Stomach (tissue), 9 donors: ENCODE data around the gene U2SURP. TPM values are rescaled to one million over a fixed set of nuclear protein-coding genes. Genes with fewer than 3 reads are reported as not detected.

ENCODE experiments used
- DNase-seq, 2 donors: peaks; one replicate each; pipeline versions ENCODE4 v3.0.0 to v3.0.0-alpha.2; 2013 to 2019
- H3K27ac ChIP-seq, 5 donors: fragments of 200-600 bp in 4 of 5; sonication (generic) in 4 of 5; one replicate each; pipeline ENCODE4 v1.5.1; 2013 to 2019; ENCODE audit warnings: mild to moderate bottlenecking in 1 of 5, moderate library complexity in 1 of 5
- H3K27me3 ChIP-seq, 3 donors: fragments of 200-600 bp; sonication (generic); one replicate each; pipeline ENCODE4 v1.5.1; 2017 to 2019; ENCODE audit warnings: mixed run types in 1 of 3
- H3K36me3 ChIP-seq, 4 donors: fragments of 200-600 bp; sonication (generic); 1 replicate in 3 of 4; 2 replicates in 1 of 4; pipeline ENCODE4 v1.5.1; 2016 to 2019
- H3K4me1 ChIP-seq, 4 donors: fragments of 200-600 bp; sonication (generic); one replicate each; pipeline ENCODE4 v1.5.1; 2016 to 2019
- H3K4me3 ChIP-seq, 4 donors: fragments of 200-600 bp; sonication (generic) in 3 of 4; one replicate each; pipeline ENCODE4 v1.5.1; 2016 to 2019; ENCODE audit warnings: mild to moderate bottlenecking in 1 of 4
- H3K9me3 ChIP-seq, 4 donors: fragments of 200-600 bp; sonication (generic); one replicate each; pipeline ENCODE4 v1.5.1; 2016 to 2019
- CTCF ChIP-seq, 7 experiments: fragments of 450-650 bp in 4 of 7; fragments of 200-600 bp in 3 of 7; sonication (generic) in 3 of 7; IDR thresholded peaks; one replicate each; pipeline ENCODE4 v1.5.1; 2016 to 2019; ENCODE audit warnings: antibody characterized with exemption in 7 of 7, control low read depth in 2 of 7, mild to moderate bottlenecking in 1 of 7
- EP300 ChIP-seq: sonication (generic); formaldehyde crosslinking; IDR thresholded peaks from one replicate; pipeline ENCODE4 v1.6.1; 2017; ENCODE audit warnings: antibody characterized with exemption
- POLR2A ChIP-seq, 4 donors: fragments of 450-650 bp; IDR thresholded peaks; one replicate each; pipeline ENCODE4 v1.6.1; 2016; ENCODE audit warnings: antibody characterized with exemption in 4 of 4, control low read depth in 2 of 4, mild to moderate bottlenecking in 1 of 4, moderate library complexity in 1 of 4
- POLR2AphosphoS5 ChIP-seq, 3 donors: sonication (generic); formaldehyde crosslinking; IDR thresholded peaks; one replicate each; pipeline ENCODE4 v1.6.1; 2016; ENCODE audit warnings: antibody characterized with exemption in 3 of 3
- WGBS, 5 donors: extraction: QIAGEN DNeasy Blood & Tissue Kit in 3 of 5; methylation state at CpG; one replicate each; pipeline versions ENCODE4 v1.1.5 to v1.1.7; 2013 to 2018; 5-methylcytosine and 5-hydroxymethylcytosine counted together
- intact Hi-C: fragments of 100-400 bp; cut with DNase I; formaldehyde crosslinking; loops from one replicate; pipeline ENCODE4 v1.15.1; 2023; ENCODE audit warnings: low total_unique reads
- polyA plus RNA-seq, 3 donors: library from polyadenylated mRNA; stranded (reverse); fragments of 200-250 nt; gene quantifications; one replicate each; pipeline ENCODE4 v1.2.3, GENCODE V29; 2013
- total RNA-seq, 5 donors: library from RNA; depleted of rRNA; stranded (reverse); fragments of >200 nt; gene quantifications; one replicate each; pipeline versions ENCODE4 v1.1.0 to v1.2.3, GENCODE V29; 2014 to 2016
- donor health status: healthy with polysubstance abuse.
- donor health status: Bipolar disorder and iron deficiency.
- donor health status: healthy.

Gene U2SURP
- total and polyA plus RNA-seq, 8 donors = 12.8 to 156 (median 59.9) TPM

DNA sequence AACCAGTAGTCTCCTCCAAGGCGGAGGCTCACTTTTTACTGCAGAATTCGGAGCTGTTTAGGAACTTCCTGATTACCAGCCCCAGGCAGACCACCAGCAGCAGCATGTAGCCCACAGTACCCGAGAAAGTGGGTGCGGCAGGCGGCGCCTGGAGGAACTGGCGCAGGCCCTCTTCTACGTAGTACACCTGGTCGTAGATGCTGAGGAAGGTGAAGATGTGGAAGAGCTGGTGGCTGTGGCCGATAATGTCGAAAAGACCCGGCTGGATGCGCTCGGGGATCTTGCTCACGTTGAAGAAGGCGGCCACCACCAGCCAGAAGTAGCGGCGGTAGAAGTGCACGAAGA lies 39.2 kb upstream of the U2SURP start:
- Histone ChIP-seq H3K9me3 (no peaks in the 10 kb centered on the region), H3K4me3 (no peak overlapping the region), H3K27ac (no peak overlapping the region), H3K4me1 (peaks cover 11 to 17% (median 16%) of the 10 kb centered on the region in 4 donors), H3K27me3 (peaks cover 14 to 94% (median 53%) of the 10 kb centered on the region in 3 donors), H3K36me3 (no peaks in the 10 kb centered on the region)
- TF ChIP-seq EP300 (no peak), POLR2AphosphoS5 (IDR thresholded peaks at IDR 0.05) (no peak), POLR2A (IDR thresholded peaks at IDR 0.05) (no peak), CTCF (IDR thresholded peaks at IDR 0.05) (no peak)
- intact Hi-C loops = no loop called here
- WGBS, 5 donors = 92 to 97% (median 96%) methylated on average over 15 to 19 of the region's 19 CpGs
- DNase-seq = no peak

GRCh38 chr3:142962520-142963233 lies 38.7 kb upstream of the U2SURP start:
- Histone ChIP-seq H3K36me3 (no peaks in the 10 kb centered on the region), H3K4me3 (peak overlapping the region; percentile 51 to 83 (median 60)), H3K27ac (no peak overlapping the region), H3K4me1 (peaks cover 11 to 17% (median 16%) of the 10 kb centered on the region in 4 donors), H3K27me3 (peaks cover 14 to 89% (median 53%) of the 10 kb centered on the region in 3 donors), H3K9me3 (no peaks in the 10 kb centered on the region)
- intact Hi-C loops = no loop called here
- WGBS, 5 donors = 56 to 87% (median 61%) methylated on average over 38 to 63 of the region's 63 CpGs
- peak in 1 of 2 donors; percentile 16 for DNase-seq
- TF ChIP-seq CTCF (IDR thresholded peaks at IDR 0.05) = no peak
- TF ChIP-seq EP300 = no peak
- no peak for TF ChIP-seq POLR2A (IDR thresholded peaks at IDR 0.05)
- no peak for TF ChIP-seq POLR2AphosphoS5 (IDR thresholded peaks at IDR 0.05)

GRCh38 chr3:142963234-142963515 lies 38.2 kb upstream of the U2SURP start:
- H3K4me3 ChIP-seq = peak overlapping the region; percentile 51 to 83 (median 60)
- peaks cover 11 to 17% (median 16%) of the 10 kb centered on the region in 4 donors for H3K4me1 ChIP-seq
- intact Hi-C loops = no loop called here
- TF ChIP-seq EP300 (no peak), CTCF (IDR thresholded peaks at IDR 0.05) (no peak), POLR2A (IDR thresholded peaks at IDR 0.05) (no peak), POLR2AphosphoS5 (IDR thresholded peaks at IDR 0.05) (no peak)
- DNase-seq = no peak
- no peaks in the 10 kb centered on the region for H3K36me3 ChIP-seq
- H3K27me3 ChIP-seq = peaks cover 14 to 84% (median 53%) of the 10 kb centered on the region in 3 donors
- H3K9me3 ChIP-seq = no peaks in the 10 kb centered on the region
- H3K27ac ChIP-seq = no peak overlapping the region
- WGBS, 5 donors = 0 to 7% (median 1%) methylated on average over 3 to 35 of the region's 35 CpGs

DNA sequence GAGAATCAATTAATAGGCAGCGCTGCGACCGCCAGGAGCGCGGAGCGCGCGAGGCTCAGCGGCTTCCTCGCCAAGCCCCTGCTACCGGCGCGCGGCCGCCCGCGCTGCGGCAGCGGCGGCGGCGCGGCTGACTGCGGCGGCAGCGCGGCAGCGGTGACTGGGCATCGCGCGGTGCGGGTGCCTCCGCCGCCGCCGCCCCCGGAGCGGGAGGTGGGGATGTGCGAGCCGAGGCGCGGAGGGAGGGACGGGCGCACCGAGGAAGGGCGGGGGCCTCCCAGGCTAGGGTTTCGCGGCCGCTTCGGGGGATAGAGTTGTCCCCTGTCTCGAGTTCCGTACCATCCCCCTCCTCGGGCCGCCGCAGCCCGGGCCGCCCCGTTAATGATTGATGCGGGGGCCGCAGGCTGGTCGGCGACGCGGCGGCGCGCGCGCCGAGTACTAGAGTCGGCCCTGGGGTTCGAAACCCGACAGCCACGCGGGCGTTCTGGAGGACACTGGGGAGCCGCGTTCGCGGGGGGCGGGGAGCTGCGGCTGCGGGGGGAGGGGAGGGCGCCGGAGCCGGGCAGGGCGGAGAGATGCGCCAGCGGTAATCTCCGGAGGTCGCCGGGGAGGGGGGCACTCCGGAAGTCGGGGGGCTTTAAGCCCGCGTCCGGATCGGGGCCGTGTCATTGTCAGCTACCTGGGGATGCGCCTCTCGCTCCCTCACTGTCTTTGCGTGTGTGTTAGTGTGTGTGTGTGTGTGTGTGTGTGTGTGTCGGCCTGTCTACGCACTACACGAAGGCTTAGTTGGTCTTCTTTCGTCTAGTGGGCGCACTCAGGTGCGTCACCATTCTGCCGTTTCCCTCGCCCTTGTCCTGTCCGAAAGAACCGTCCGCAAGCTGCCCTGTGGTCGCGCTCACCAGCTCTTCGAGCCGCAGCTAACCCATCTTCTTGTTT lies 37.6 kb upstream of the U2SURP start, which contains the start of gene PAQR9:
Gene PAQR9 (minus strand): TSS at position 159 of the 933 bp plus-strand sequence. CDS start 338 bp downstream, outside the sequence.
- DNase-seq = peak in 1 of 2 donors; percentile 67
- Histone ChIP-seq H3K27me3 (peaks cover 14 to 78% (median 53%) of the 10 kb centered on the region in 3 donors), H3K36me3 (no peaks in the 10 kb centered on the region), H3K9me3 (no peaks in the 10 kb centered on the region), H3K4me3 (peak within 1 kb of the TSS; percentile 51 to 83 (median 60)), H3K4me1 (peaks cover 11 to 21% (median 16%) of the 10 kb centered on the region in 4 donors), H3K27ac (no peak within 1 kb of the TSS)
- WGBS, 5 donors = 1 to 5% (median 2%) methylated on average over 64 to 117 of the region's 117 CpGs
- TF ChIP-seq POLR2A (IDR thresholded peaks at IDR 0.05) (no peak), POLR2AphosphoS5 (IDR thresholded peaks at IDR 0.05) (no peak), EP300 (no peak), CTCF (IDR thresholded peaks at IDR 0.05) (no peak)
- intact Hi-C loops = no loop called here
